Thyroid gland (tissue), 4 donors: ENCODE data around the gene FAM118B.
A peak's percentile ranks its signal among the peaks of the same experiment; 100 is the strongest.

Experiments
- CTCF ChIP-seq, 6 experiments: fragments of 200-600 bp in 3 of 6; fragments of 450-650 bp in 3 of 6; sonication (generic) in 3 of 6; IDR thresholded peaks; one replicate each; pipeline ENCODE4 v1.5.1; 2016 to 2019; ENCODE audit warnings: antibody characterized with exemption in 6 of 6, mild to moderate bottlenecking in 2 of 6, inconsistent platforms in 1 of 6, moderate library complexity in 1 of 6
- POLR2A ChIP-seq, 2 donors: fragments of 450-650 bp; IDR thresholded peaks; one replicate each; pipeline ENCODE4 v1.6.1; 2017; ENCODE audit warnings: antibody characterized with exemption in 2 of 2, mild to moderate bottlenecking in 2 of 2, moderate library complexity in 1 of 2

- TF ChIP-seq CTCF (IDR thresholded peaks at IDR 0.05): peak in 4 of 6 experiments; percentile 18 to 54 (median 30)
- TF ChIP-seq POLR2A (IDR thresholded peaks at IDR 0.05): no peak
Observed at GRCh38 chr11:126186708-126187529, 24.7 kb upstream of the FAM118B start.
